Brain microvascular endothelial cell (primary cell): Measurements from ENCODE around the gene GPR3.
A peak's percentile ranks its signal among the peaks of the same experiment; 100 is the strongest.

ENCODE experiments used
- DNase-seq: peaks from one replicate; pipeline ENCODE4 v3.0.0-alpha.2; 2020
- H3K27ac ChIP-seq: fragments of 250-450 bp; sonication (Bioruptor Pico); 2 replicates; pipeline ENCODE4 v1.5.1; 2020; ENCODE audit warnings: mild to moderate bottlenecking, moderate library complexity
- H3K27me3 ChIP-seq: fragments of 250-450 bp; sonication (Bioruptor Pico); replicated peaks from 2 replicates; pipeline ENCODE4 v1.5.1; 2020; ENCODE audit warnings: mild to moderate bottlenecking
- H3K36me3 ChIP-seq: fragments of 250-450 bp; sonication (Bioruptor Pico); replicated peaks from 2 replicates; pipeline ENCODE4 v1.5.1; 2020; ENCODE audit warnings: mild to moderate bottlenecking
- H3K4me3 ChIP-seq: 2 replicates; pipeline ENCODE4 v1.5.1; 2011; ENCODE audit warnings: low read depth, mild to moderate bottlenecking, control low read depth, low read length, moderate library complexity
- CTCF ChIP-seq: IDR thresholded peaks from 2 replicates; pipeline ENCODE4 v1.5.1; 2011; ENCODE audit warnings: low read depth, mild to moderate bottlenecking, moderate library complexity, low read length, control low read depth, inconsistent platforms; ENCODE audit errors: missing control alignments
- in situ Hi-C: cut with HindIII; loops from 2 replicates; pipeline ENCODE4 v1.10.0; 2017; ENCODE audit warnings: low sequenced_read_pairs, low pct_ligation_motif_present

Gene GPR3

GRCh38 chr1:27366113-27366410, 26.4 kb upstream of the GPR3 start:
- Histone ChIP-seq H3K27me3 (no peaks in the 10 kb centered on the region), H3K4me3 (peak overlapping the region; percentile 74), H3K27ac (peak overlapping the region; percentile 80), H3K36me3 (peaks cover 1% of the 10 kb centered on the region)
- in situ Hi-C loops, result no loop called here
- TF ChIP-seq CTCF, result no peak
- peak; percentile 70 for DNase-seq

- TF ChIP-seq CTCF, result peak; percentile 27
- Histone ChIP-seq H3K4me3 (peak within 1 kb of the TSS; percentile 74), H3K27ac (peak within 1 kb of the TSS; percentile 80), H3K36me3 (no peaks in the 10 kb centered on the region), H3K27me3 (no peaks in the 10 kb centered on the region)
- DNase-seq, result peak; percentile 57
- in situ Hi-C loops, result no loop called here
Measured at GRCh38 chr1:27366411-27367159, 25.8 kb upstream of the GPR3 start, which contains the start of gene MAP3K6. Gene MAP3K6 (minus strand): TSS chr1:27366961. CDS start chr1:27366597, 364 bp downstream.

- H3K36me3 ChIP-seq, result no peaks in the 10 kb centered on the region
- H3K27ac ChIP-seq, result no peak overlapping the region
- H3K4me3 ChIP-seq, result peak overlapping the region; percentile 74
- H3K27me3 ChIP-seq, result no peaks in the 10 kb centered on the region
- in situ Hi-C loops, result no loop called here
- no peak for TF ChIP-seq CTCF
- DNase-seq, result no peak
Measured at GRCh38 chr1:27367160-27367650, 25.2 kb upstream of the GPR3 start.

- H3K27ac ChIP-seq, result no peak overlapping the region
- DNase-seq, result no peak
- in situ Hi-C loops, result no loop called here
- no peaks in the 10 kb centered on the region for H3K36me3 ChIP-seq
- H3K27me3 ChIP-seq, result no peaks in the 10 kb centered on the region
- no peak overlapping the region for H3K4me3 ChIP-seq
- TF ChIP-seq CTCF, result peak; percentile 58
Measured at GRCh38 chr1:27368869-27369582, 23.4 kb upstream of the GPR3 start.

GRCh38 chr1:27372022-27372807, 20.2 kb upstream of the GPR3 start:
- TF ChIP-seq CTCF, result no peak
- Histone ChIP-seq H3K36me3 (no peaks in the 10 kb centered on the region), H3K4me3 (no peak overlapping the region), H3K27me3 (no peaks in the 10 kb centered on the region), H3K27ac (no peak overlapping the region)
- DNase-seq, result no peak
- in situ Hi-C loops, result no loop called here
